K562 (cell line): ENCODE data around the gene SCRN1. TPM values are rescaled to one million over a fixed set of nuclear protein-coding genes. Genes with fewer than 3 reads are reported as not detected.

Source experiments
- ATF1 ChIP-seq, 2 experiments: fragments of 450-650 bp in 1 of 2; IDR thresholded peaks; 2 replicates each; pipeline ENCODE4 v1.6.1; 2016; ENCODE audit warnings: missing compliant biosample characterization in 1 of 2, missing genetic modification characterization in 1 of 2
- CBX8 ChIP-seq: fragments of 200-600 bp; sonication (generic); IDR thresholded peaks from 2 replicates; pipeline ENCODE4 v1.6.1; 2012; ENCODE audit warnings: borderline replicate concordance, mixed run types, low read depth, mild to moderate bottlenecking, moderate library complexity, mixed read lengths, low read length, control low read depth, inconsistent platforms; ENCODE audit not compliant: poor library complexity, severe bottlenecking; ENCODE audit errors: extremely low read depth
- ERF ChIP-seq: fragments of 450-650 bp; formaldehyde crosslinking; IDR thresholded peaks from 2 replicates; pipeline ENCODE4 v1.4.0; 2020; ENCODE audit warnings: mild to moderate bottlenecking, mixed read lengths
- EWSR1 ChIP-seq: fragments of 450-650 bp; IDR thresholded peaks from 2 replicates; pipeline ENCODE4 v1.6.1; 2018; ENCODE audit warnings: borderline replicate concordance, mild to moderate bottlenecking, low read depth, moderate library complexity; ENCODE audit not compliant: partially characterized antibody
- FOXO4 ChIP-seq: fragments of 450-650 bp; formaldehyde crosslinking; IDR thresholded peaks from 2 replicates; pipeline ENCODE4 v1.4.0; 2020; ENCODE audit warnings: mild to moderate bottlenecking, moderate library complexity
- HSF4 ChIP-seq: fragments of 250-450 bp; sonication (Bioruptor Pico); IDR thresholded peaks from 2 replicates; pipeline ENCODE4 v2.1.2; 2022; ENCODE audit warnings: mild to moderate bottlenecking, moderate library complexity, borderline replicate concordance
- KLF10 ChIP-seq: fragments of 250-450 bp; sonication (Bioruptor Pico); IDR thresholded peaks from 2 replicates; pipeline ENCODE4 v1.6.1; 2021; ENCODE audit warnings: matching md5 sums
- MED1 ChIP-seq: sonication (generic); formaldehyde crosslinking; IDR thresholded peaks from 2 replicates; pipeline ENCODE4 v1.8.1; 2023; ENCODE audit warnings: missing genetic modification reagents, borderline replicate concordance
- MTA1 ChIP-seq: fragments of 450-650 bp; IDR thresholded peaks from 2 replicates; pipeline ENCODE4 v1.6.1; 2017; ENCODE audit warnings: borderline replicate concordance
- MYC ChIP-seq, 2 experiments: fragments of 250-450 bp in 1 of 2; sonication (Bioruptor Pico) in 1 of 2; IDR thresholded peaks; 2 replicates each; pipeline versions ENCODE4 v1.5.1 to v1.6.1; 2012 to 2021; ENCODE audit warnings: low read depth in 2 of 2, borderline replicate concordance in 1 of 2, improper control_type of control experiment in 1 of 2, low read length in 1 of 2, mild to moderate bottlenecking in 1 of 2, moderate library complexity in 1 of 2
- NCOA6 ChIP-seq: fragments of 450-650 bp; IDR thresholded peaks from 2 replicates; pipeline ENCODE4 v1.6.1; 2017; ENCODE audit warnings: mild to moderate bottlenecking
- PTTG1 ChIP-seq: fragments of 450-650 bp; IDR thresholded peaks from 2 replicates; pipeline ENCODE4 v1.6.1; 2016; ENCODE audit warnings: low read depth, mild to moderate bottlenecking, missing genetic modification characterization, missing compliant biosample characterization
- RAD21 ChIP-seq, 2 experiments: fragments of 250-450 bp in 1 of 2; fragments of 450-650 bp in 1 of 2; sonication (Bioruptor Pico) in 1 of 2; formaldehyde crosslinking in 1 of 2; IDR thresholded peaks in 1 of 2; conservative IDR thresholded peaks in 1 of 2; 2 replicates each; pipeline versions ENCODE4 v1.4.0 to v1.8.0; 2020 to 2022; ENCODE audit warnings: mild to moderate bottlenecking in 2 of 2, moderate library complexity in 1 of 2
- RBFOX2 ChIP-seq: fragments of 200-400 bp; formaldehyde crosslinking; IDR thresholded peaks from 2 replicates; pipeline ENCODE4 v1.6.1; 2017; ENCODE audit warnings: low read depth, mild to moderate bottlenecking, low read length, moderate library complexity
- SOX6 ChIP-seq: fragments of 450-650 bp; IDR thresholded peaks from 2 replicates; pipeline ENCODE4 v1.6.1; 2014; ENCODE audit warnings: mild to moderate bottlenecking
- TEAD4 ChIP-seq, 2 experiments: sonication (generic) in 1 of 2; formaldehyde crosslinking in 1 of 2; IDR thresholded peaks; 2 replicates each; pipeline versions ENCODE4 v1.6.1 to v1.8.0; 2012 to 2022; ENCODE audit warnings: borderline replicate concordance in 1 of 2, inconsistent platforms in 1 of 2, low read length in 1 of 2, mild to moderate bottlenecking in 1 of 2, missing genetic modification reagents in 1 of 2
- TRIM24 ChIP-seq, 2 experiments: fragments of 450-650 bp; IDR thresholded peaks; 2 replicates each; pipeline ENCODE4 v1.6.1; 2016
- ZKSCAN3 ChIP-seq: fragments of 250-450 bp; sonication (Bioruptor Pico); IDR thresholded peaks from 2 replicates; pipeline ENCODE4 v1.4.0; 2020
- ZNF668 ChIP-seq: fragments of 250-450 bp; sonication (Bioruptor Pico); IDR thresholded peaks from 2 replicates; pipeline ENCODE4 v1.8.0; 2022; ENCODE audit warnings: mild to moderate bottlenecking, inconsistent platforms
- ZNF780A ChIP-seq: fragments of 250-450 bp; sonication (Bioruptor Pico); IDR thresholded peaks from 2 replicates; pipeline ENCODE4 v1.5.0; 2021; ENCODE audit warnings: mild to moderate bottlenecking
- ZZZ3 ChIP-seq: fragments of 450-650 bp; IDR thresholded peaks from 2 replicates; pipeline ENCODE4 v1.6.1; 2016; ENCODE audit warnings: antibody characterized with exemption, mild to moderate bottlenecking, moderate library complexity
- polyA plus RNA-seq, 8 experiments: library from polyadenylated mRNA; depleted of rRNA in 4 of 8; stranded (reverse) in 5 of 8; unstranded in 3 of 8; fragments of >200 nt; fragmentation: Nextera tagmentation in 2 of 8; fragmentation: Illumina TruSeq in 1 of 8; extraction: Ambion mirVana in 2 of 8; extraction: Trizol in 1 of 8; gene quantifications; 2 replicates each; pipeline versions ENCODE4 v1.2.1 to v1.2.3, GENCODE V29; 2011 to 2014; ENCODE audit warnings: inconsistent platforms in 1 of 8, missing spikeins in 1 of 8
- total RNA-seq, 7 experiments: library from RNA; depleted of rRNA in 6 of 7; stranded (reverse); fragments of >200 nt in 6 of 7; fragmentation: Illumina TruSeq in 2 of 7; extraction: Trizol in 2 of 7; gene quantifications; 2 replicates each; pipeline versions ENCODE4 v1.2.1 to v1.2.3, GENCODE V29; 2011 to 2021; ENCODE audit warnings: low replicate concordance in 1 of 7
- TF ChIP-seq, protein P1 (sequence below): fragments of 250-450 bp; sonication (Bioruptor Pico); IDR thresholded peaks from 2 replicates; pipeline ENCODE4 v1.4.0; 2020; ENCODE audit warnings: mild to moderate bottlenecking, moderate library complexity, borderline replicate concordance

SCRN1 gene
- total and polyA plus RNA-seq, 9 of the 15 experiments (the other 6 are each of a cell fraction or from before 2014, with no cell fraction given) = 0.13 to 1.4 (median 0.20) TPM

- TF ChIP-seq CBX8 = no peak
- no peak for TF ChIP-seq EWSR1
- no peak for TF ChIP-seq HSF4 (CRISPR knock-in tag)
- no peak for TF ChIP-seq TRIM24 (IDR thresholded peaks at IDR 0.05)
- TF ChIP-seq RAD21 (CRISPR knock-in tag; conservative IDR thresholded peaks at IDR 0.05 in 1 of 2, IDR thresholded peaks at IDR 0.05 in 1 of 2) = no peak
- TF ChIP-seq, protein P1, sequence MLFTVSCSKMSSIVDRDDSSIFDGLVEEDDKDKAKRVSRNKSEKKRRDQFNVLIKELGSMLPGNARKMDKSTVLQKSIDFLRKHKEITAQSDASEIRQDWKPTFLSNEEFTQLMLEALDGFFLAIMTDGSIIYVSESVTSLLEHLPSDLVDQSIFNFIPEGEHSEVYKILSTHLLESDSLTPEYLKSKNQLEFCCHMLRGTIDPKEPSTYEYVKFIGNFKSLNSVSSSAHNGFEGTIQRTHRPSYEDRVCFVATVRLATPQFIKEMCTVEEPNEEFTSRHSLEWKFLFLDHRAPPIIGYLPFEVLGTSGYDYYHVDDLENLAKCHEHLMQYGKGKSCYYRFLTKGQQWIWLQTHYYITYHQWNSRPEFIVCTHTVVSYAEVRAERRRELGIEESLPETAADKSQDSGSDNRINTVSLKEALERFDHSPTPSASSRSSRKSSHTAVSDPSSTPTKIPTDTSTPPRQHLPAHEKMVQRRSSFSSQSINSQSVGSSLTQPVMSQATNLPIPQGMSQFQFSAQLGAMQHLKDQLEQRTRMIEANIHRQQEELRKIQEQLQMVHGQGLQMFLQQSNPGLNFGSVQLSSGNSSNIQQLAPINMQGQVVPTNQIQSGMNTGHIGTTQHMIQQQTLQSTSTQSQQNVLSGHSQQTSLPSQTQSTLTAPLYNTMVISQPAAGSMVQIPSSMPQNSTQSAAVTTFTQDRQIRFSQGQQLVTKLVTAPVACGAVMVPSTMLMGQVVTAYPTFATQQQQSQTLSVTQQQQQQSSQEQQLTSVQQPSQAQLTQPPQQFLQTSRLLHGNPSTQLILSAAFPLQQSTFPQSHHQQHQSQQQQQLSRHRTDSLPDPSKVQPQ (CRISPR knock-in tag) = no peak
- peak; percentile 68 for TF ChIP-seq RBFOX2
- no peak for TF ChIP-seq PTTG1 (tag)
- TF ChIP-seq FOXO4 (CRISPR knock-in tag) = no peak
- TF ChIP-seq MTA1 = no peak
- TF ChIP-seq SOX6 = peak; percentile 63
- no peak for TF ChIP-seq KLF10 (CRISPR knock-in tag)
- TF ChIP-seq ATF1 (CRISPR knock-in tag; IDR thresholded peaks at IDR 0.05) = no peak
- TF ChIP-seq ATF1 (tag; IDR thresholded peaks at IDR 0.05) = peak; percentile 87
- no peak; the same call in 1 of the 2 replicates for TF ChIP-seq ZZZ3
- peak; percentile 64 for TF ChIP-seq TEAD4 (IDR thresholded peaks at IDR 0.05; ENCODE audit: low read length)
- no peak for TF ChIP-seq TEAD4 (CRISPR knock-in tag; IDR thresholded peaks at IDR 0.05; ENCODE audit: borderline replicate concordance)
- no peak for TF ChIP-seq ZKSCAN3 (CRISPR knock-in tag)
- no peak for TF ChIP-seq NCOA6
- TF ChIP-seq MYC (IDR thresholded peaks at IDR 0.05; ENCODE audit: low read depth, low read length) = peak; percentile 80
- no peak for TF ChIP-seq MYC (CRISPR knock-in tag; IDR thresholded peaks at IDR 0.05; ENCODE audit: borderline replicate concordance, low read depth)
- no peak for TF ChIP-seq ZNF668
- no peak for TF ChIP-seq MED1 (CRISPR knock-in tag)
- TF ChIP-seq ERF = no peak
- no peak for TF ChIP-seq ZNF780A (CRISPR knock-in tag)
Measured at GRCh38 chr7:30026229-30027064, 36.8 kb upstream of the SCRN1 start, which contains the start of gene FKBP14 (continued).
